Heart left ventricle (tissue), 13 donors: Measurements from ENCODE around the gene SRSF5.

Source experiments
- POLR2A ChIP-seq, 2 donors: fragments of 450-650 bp; IDR thresholded peaks; one replicate each; pipeline ENCODE4 v1.6.1; 2017; ENCODE audit warnings: antibody characterized with exemption in 2 of 2, mild to moderate bottlenecking in 2 of 2, moderate library complexity in 2 of 2
- TF ChIP-seq, protein P1 (sequence below), 12 donors: fragments of 200-600 bp; sonication (generic) in 4 of 12; IDR thresholded peaks; one replicate each; pipeline versions ENCODE4 v1.5.0 to v1.8.0; 2018 to 2022; ENCODE audit warnings: antibody characterized with exemption in 12 of 12, mild to moderate bottlenecking in 5 of 12
- donor health status: ischemic (EF 13 %, LVEDD 7.1; RV severe dilation, severe dysfunction).
- donor health status: DM: no; HTN: yes; CAD: no.
- donor health status: DM: no; HTN: no; CAD: no.
- donor health status: ischemic (EF 25% LVEDD 6.9; RV normal size, moderate dysfunction).
- donor health status: ischemic (EF 25% LVEDD 5.7; RV mildly dilated, moderate dysfunction).
- donor health status: ischemic (EF 35%, LVEDD 5.7; RV mildly dilated, moderate dysfunction).
- donor health status: nonischemic (EF 11% LVEDD 7.7; RV severe dilation, severe dysfunction).
- donor health status: DM: yes; HTN: yes; CAD: no.
- donor health status: PGD.
- donor health status: ischemic (EF 29% LVEDD 5.4; RV normal size, mild dysfunction).
- donor health status: nonischemic (EF 23%, LVEDD 6.1; RV moderate dilation, normal function).

DNA sequence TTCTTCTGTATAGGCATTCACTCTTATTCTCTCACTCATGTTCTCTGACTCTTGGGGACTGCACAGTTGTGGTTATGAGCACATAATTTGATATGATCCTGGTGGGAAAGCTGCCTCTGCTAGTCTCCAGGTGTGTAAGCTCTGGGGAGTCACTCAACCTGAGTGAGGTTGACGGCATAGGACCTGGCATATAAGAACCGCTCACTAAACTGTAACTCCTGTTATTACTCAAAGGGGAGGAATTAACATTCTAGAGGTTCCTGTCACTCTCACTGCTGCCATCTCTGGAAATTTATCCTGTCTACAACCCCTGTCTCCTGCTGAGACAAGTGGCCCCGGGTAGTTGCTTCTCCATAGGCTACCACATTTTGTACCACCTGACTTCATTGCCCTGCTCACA is 14.0 kb downstream of the SRSF5 start:
- TF ChIP-seq POLR2A (IDR thresholded peaks at IDR 0.05) = no peak
- TF ChIP-seq, protein P1, sequence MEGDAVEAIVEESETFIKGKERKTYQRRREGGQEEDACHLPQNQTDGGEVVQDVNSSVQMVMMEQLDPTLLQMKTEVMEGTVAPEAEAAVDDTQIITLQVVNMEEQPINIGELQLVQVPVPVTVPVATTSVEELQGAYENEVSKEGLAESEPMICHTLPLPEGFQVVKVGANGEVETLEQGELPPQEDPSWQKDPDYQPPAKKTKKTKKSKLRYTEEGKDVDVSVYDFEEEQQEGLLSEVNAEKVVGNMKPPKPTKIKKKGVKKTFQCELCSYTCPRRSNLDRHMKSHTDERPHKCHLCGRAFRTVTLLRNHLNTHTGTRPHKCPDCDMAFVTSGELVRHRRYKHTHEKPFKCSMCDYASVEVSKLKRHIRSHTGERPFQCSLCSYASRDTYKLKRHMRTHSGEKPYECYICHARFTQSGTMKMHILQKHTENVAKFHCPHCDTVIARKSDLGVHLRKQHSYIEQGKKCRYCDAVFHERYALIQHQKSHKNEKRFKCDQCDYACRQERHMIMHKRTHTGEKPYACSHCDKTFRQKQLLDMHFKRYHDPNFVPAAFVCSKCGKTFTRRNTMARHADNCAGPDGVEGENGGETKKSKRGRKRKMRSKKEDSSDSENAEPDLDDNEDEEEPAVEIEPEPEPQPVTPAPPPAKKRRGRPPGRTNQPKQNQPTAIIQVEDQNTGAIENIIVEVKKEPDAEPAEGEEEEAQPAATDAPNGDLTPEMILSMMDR (IDR thresholded peaks at IDR 0.05) = no peak
